SK-N-SH (cell line): Measurements from ENCODE around the gene RASGEF1C. TPM values are rescaled to one million over a fixed set of nuclear protein-coding genes. Genes with fewer than 3 reads are reported as not detected.

Source experiments
- CTCF ChIA-PET: fragments of 300-600, 350-600 bp; formaldehyde crosslinking; extraction: SDS; loops from one replicate; lab custom pipeline; 2021; lab: Yijun Ruan, JAX
- POLR2A ChIA-PET: fragments of 350-600 bp; sonication (Branson Sonifier 250); formaldehyde crosslinking; extraction: SDS; loops from one replicate; lab custom pipeline; 2020; ENCODE audit warnings: antibody characterized with exemption, inconsistent platforms; lab: Yijun Ruan, JAX
- DNase-seq: peaks from one replicate; pipeline ENCODE4 v3.0.0; 2012
- H2AFZ ChIP-seq: fragments of 200-600 bp; sonication (generic); 2 replicates; pipeline ENCODE4 v1.8.1; 2016; ENCODE audit warnings: antibody characterized with exemption, mild to moderate bottlenecking, low read depth
- H3F3A ChIP-seq: fragments of 200-600 bp; sonication (generic); replicated peaks from 2 replicates; pipeline ENCODE3; 2016; ENCODE audit warnings: antibody characterized with exemption, mild to moderate bottlenecking; ENCODE audit not compliant: insufficient read depth
- H3K27ac ChIP-seq, 2 experiments: fragments of 200-500 bp in 1 of 2; fragments of 200-600 bp in 1 of 2; sonication (Bioruptor generic) in 1 of 2; sonication (generic), shearing (Covaris generic) in 1 of 2; 2 replicates each; pipeline versions ENCODE4 v1.5.1 to v1.6.1; 2014 to 2016; ENCODE audit warnings: low read depth in 2 of 2, inconsistent platforms in 1 of 2, low read length in 1 of 2, mild to moderate bottlenecking in 1 of 2, mixed read lengths in 1 of 2
- H3K27me3 ChIP-seq: fragments of 200-600 bp; sonication (generic), shearing (Covaris generic); 2 replicates; pipeline ENCODE4 v1.6.1; 2016; ENCODE audit warnings: mixed run types; ENCODE audit not compliant: insufficient read depth
- H3K36me3 ChIP-seq, 2 experiments: fragments of 200-500 bp in 1 of 2; fragments of 200-600 bp in 1 of 2; sonication (Bioruptor generic) in 1 of 2; sonication (generic) in 1 of 2; replicated peaks in 1 of 2; 2 replicates each; pipeline versions ENCODE3 to v1.5.1; 2014 to 2016; ENCODE audit warnings: low read length in 1 of 2, mild to moderate bottlenecking in 1 of 2; ENCODE audit not compliant: insufficient read depth in 2 of 2, control insufficient read depth in 1 of 2
- H3K4me1 ChIP-seq, 2 experiments: fragments of 200-500 bp in 1 of 2; fragments of 200-600 bp in 1 of 2; sonication (Bioruptor generic) in 1 of 2; sonication (generic), shearing (Covaris generic) in 1 of 2; 2 replicates each; pipeline versions ENCODE4 v1.5.1 to v1.6.1; 2014 to 2016; ENCODE audit warnings: low read depth in 1 of 2, low read length in 1 of 2, mixed run types in 1 of 2; ENCODE audit not compliant: insufficient read depth in 2 of 2, control insufficient read depth in 1 of 2
- H3K4me2 ChIP-seq: fragments of 200-600 bp; sonication (generic), shearing (Covaris generic); 2 replicates; pipeline ENCODE4 v1.6.1; 2017; ENCODE audit warnings: mixed run types
- H3K4me3 ChIP-seq, 2 experiments: fragments of 200-500 bp in 1 of 2; fragments of 200-600 bp in 1 of 2; sonication (Bioruptor generic) in 1 of 2; sonication (generic), shearing (Covaris generic) in 1 of 2; 2 replicates each; pipeline versions ENCODE4 v1.5.1 to v1.8.1; 2014 to 2016; ENCODE audit warnings: low read depth in 2 of 2, inconsistent platforms in 1 of 2, low read length in 1 of 2, mild to moderate bottlenecking in 1 of 2, mixed read lengths in 1 of 2, moderate library complexity in 1 of 2
- H3K79me2 ChIP-seq: fragments of 200-600 bp; sonication (generic); 2 replicates; pipeline ENCODE4 v1.8.1; 2017; ENCODE audit warnings: mild to moderate bottlenecking; ENCODE audit not compliant: insufficient read depth
- H3K9ac ChIP-seq: fragments of 200-600 bp; sonication (generic); 2 replicates; pipeline ENCODE4 v1.6.1; 2017; ENCODE audit warnings: mixed run types
- H3K9me2 ChIP-seq: fragments of 200-600 bp; sonication (generic); 2 replicates; pipeline ENCODE4 v1.6.1; 2017; ENCODE audit warnings: mixed run types
- H3K9me3 ChIP-seq: fragments of 200-600 bp; sonication (generic); 2 replicates; pipeline ENCODE4 v1.6.1; 2017; ENCODE audit warnings: mixed run types, mild to moderate bottlenecking, moderate library complexity
- H4K20me1 ChIP-seq: fragments of 200-600 bp; sonication (generic); 2 replicates; pipeline ENCODE4 v1.6.1; 2017; ENCODE audit warnings: mild to moderate bottlenecking, mixed run types; ENCODE audit not compliant: insufficient read depth
- ELF1 ChIP-seq: IDR thresholded peaks from 2 replicates; pipeline ENCODE4 v1.4.0; 2012
- EP300 ChIP-seq, 2 experiments: IDR thresholded peaks; 2 replicates each; pipeline versions ENCODE4 v1.4.0 to v1.6.1; 2012; ENCODE audit warnings: borderline replicate concordance in 1 of 2, low read depth in 1 of 2, low read length in 1 of 2
- JUND ChIP-seq: IDR thresholded peaks from 2 replicates; pipeline ENCODE4 v1.4.0; 2012
- MXI1 ChIP-seq: IDR thresholded peaks from 2 replicates; pipeline ENCODE4 v1.6.1; 2012; ENCODE audit warnings: mild to moderate bottlenecking, low read depth, low read length, improper control_type of control experiment
- SIN3A ChIP-seq: IDR thresholded peaks from 2 replicates; pipeline ENCODE4 v1.6.1; 2012; ENCODE audit warnings: low read depth, mild to moderate bottlenecking, low read length, moderate library complexity, borderline replicate concordance
- TCF12 ChIP-seq: IDR thresholded peaks from 2 replicates; pipeline ENCODE4 v1.4.0; 2012
- TEAD4 ChIP-seq: IDR thresholded peaks from 2 replicates; pipeline ENCODE4 v1.4.0; 2012; ENCODE audit warnings: mild to moderate bottlenecking, borderline replicate concordance; ENCODE audit not compliant: insufficient read depth
- WGBS: methylation state at CpG from one replicate; pipeline ENCODE4 v1.1.6; 2017; ENCODE audit warnings: low lambda C conversion rate; 5-methylcytosine and 5-hydroxymethylcytosine counted together
- polyA plus RNA-seq, 3 experiments: library from polyadenylated mRNA; depleted of rRNA; stranded (reverse); fragments of >200 nt; gene quantifications; 2 replicates each; pipeline ENCODE4 v1.2.3, GENCODE V29; 2012
- TF ChIP-seq, protein P1 (sequence below): fragments of 150-350 bp; IDR thresholded peaks from 2 replicates; pipeline ENCODE4 v1.6.1; 2017; ENCODE audit warnings: antibody characterized with exemption, low read length, low read depth, borderline replicate concordance
- TF ChIP-seq, protein P2 (sequence below): fragments of 150-350 bp; IDR thresholded peaks from 2 replicates; pipeline ENCODE4 v1.6.1; 2016; ENCODE audit warnings: mild to moderate bottlenecking, low read depth, low read length
- TF ChIP-seq, protein P3 (sequence below): IDR thresholded peaks from 2 replicates; pipeline ENCODE4 v1.4.0; 2012; ENCODE audit warnings: low read depth
- TF ChIP-seq, protein P4 (sequence below): fragments of 200-600 bp; sonication (generic); IDR thresholded peaks from 2 replicates; pipeline ENCODE4 v1.6.1; 2017; ENCODE audit warnings: antibody characterized with exemption, mild to moderate bottlenecking, moderate library complexity

Gene RASGEF1C
- polyA plus RNA-seq, 1 of the 3 experiments (the other 2 are of a cell fraction), result not detected

DNA sequence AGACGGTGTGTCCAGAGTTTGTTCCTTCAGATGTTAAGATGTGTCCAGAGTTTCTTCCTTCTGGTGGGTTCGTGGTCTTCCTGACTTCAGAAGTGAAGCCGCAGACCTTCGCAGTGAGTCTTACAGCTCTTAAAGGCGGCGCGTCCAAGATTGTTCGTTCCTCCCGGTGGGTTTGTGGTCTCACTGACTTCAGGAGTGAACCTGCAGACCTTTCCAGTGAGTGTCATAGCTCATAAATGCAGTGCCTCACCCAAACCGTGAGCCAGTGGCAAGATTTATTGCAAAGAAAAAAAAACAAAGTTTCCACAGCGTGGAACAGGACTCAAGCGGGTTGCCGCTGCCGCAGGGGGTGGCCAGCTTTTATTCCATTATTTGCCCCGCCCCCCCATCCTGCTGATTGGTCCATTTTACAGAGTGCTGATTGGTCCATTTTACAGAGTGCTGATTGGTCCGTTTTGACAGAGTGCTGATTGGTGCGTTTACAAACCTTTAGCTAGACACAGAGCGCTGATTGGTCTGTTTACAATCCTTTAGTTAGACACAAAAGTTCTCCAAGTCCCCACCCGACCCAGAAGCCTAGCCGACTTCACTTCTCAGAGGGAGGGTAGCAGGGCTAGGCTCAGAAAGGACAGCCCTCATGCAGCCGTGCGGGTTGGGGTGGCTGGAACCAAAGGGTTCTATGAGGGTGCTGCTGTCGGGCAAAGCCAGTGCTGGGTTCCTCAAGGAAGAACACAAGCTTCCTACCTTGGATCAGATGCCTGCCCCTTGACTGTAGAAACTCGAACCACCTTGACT lies 128.3 kb downstream of the RASGEF1C start:
- WGBS, result 59% methylated on average over 24 of the region's 24 CpGs
- H4K20me1 ChIP-seq, result no peaks in the 10 kb centered on the region
- H3K9me3 ChIP-seq, result no peaks in the 10 kb centered on the region
- no peak overlapping the region for H3K9ac ChIP-seq
- no peaks in the 10 kb centered on the region for H3K27me3 ChIP-seq
- H3K4me2 ChIP-seq, result no peak overlapping the region
- no peak for TF ChIP-seq MXI1
- no peak for TF ChIP-seq ELF1
- TF ChIP-seq, protein P1, sequence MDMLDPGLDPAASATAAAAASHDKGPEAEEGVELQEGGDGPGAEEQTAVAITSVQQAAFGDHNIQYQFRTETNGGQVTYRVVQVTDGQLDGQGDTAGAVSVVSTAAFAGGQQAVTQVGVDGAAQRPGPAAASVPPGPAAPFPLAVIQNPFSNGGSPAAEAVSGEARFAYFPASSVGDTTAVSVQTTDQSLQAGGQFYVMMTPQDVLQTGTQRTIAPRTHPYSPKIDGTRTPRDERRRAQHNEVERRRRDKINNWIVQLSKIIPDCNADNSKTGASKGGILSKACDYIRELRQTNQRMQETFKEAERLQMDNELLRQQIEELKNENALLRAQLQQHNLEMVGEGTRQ, result no peak
- TF ChIP-seq, protein P2, sequence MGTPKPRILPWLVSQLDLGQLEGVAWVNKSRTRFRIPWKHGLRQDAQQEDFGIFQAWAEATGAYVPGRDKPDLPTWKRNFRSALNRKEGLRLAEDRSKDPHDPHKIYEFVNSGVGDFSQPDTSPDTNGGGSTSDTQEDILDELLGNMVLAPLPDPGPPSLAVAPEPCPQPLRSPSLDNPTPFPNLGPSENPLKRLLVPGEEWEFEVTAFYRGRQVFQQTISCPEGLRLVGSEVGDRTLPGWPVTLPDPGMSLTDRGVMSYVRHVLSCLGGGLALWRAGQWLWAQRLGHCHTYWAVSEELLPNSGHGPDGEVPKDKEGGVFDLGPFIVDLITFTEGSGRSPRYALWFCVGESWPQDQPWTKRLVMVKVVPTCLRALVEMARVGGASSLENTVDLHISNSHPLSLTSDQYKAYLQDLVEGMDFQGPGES, result no peak
- no peak overlapping the region for H3K27ac ChIP-seq
- no peaks in the 10 kb centered on the region for H3K79me2 ChIP-seq
- H2AFZ ChIP-seq, result no peak overlapping the region
- no peaks in the 10 kb centered on the region for H3K36me3 ChIP-seq
- CTCF ChIA-PET, result interaction anchor here (1.1 to 3.6 kb wide), 2 partner anchors 10 to 106 kb away, joined by 3 to 22 read pairs; no protein-coding TSS in a partner anchor
- no peak for DNase-seq
- POLR2A ChIA-PET, result no interaction called here
- H3K4me1 ChIP-seq, result peaks cover 0 to 3% of the 10 kb centered on the region in 2 experiments; a peak in 1 of 4 replicates
- H3K9me2 ChIP-seq, result no peaks in the 10 kb centered on the region
- no peak overlapping the region for H3K4me3 ChIP-seq
- no peaks in the 10 kb centered on the region for H3F3A ChIP-seq

DNA sequence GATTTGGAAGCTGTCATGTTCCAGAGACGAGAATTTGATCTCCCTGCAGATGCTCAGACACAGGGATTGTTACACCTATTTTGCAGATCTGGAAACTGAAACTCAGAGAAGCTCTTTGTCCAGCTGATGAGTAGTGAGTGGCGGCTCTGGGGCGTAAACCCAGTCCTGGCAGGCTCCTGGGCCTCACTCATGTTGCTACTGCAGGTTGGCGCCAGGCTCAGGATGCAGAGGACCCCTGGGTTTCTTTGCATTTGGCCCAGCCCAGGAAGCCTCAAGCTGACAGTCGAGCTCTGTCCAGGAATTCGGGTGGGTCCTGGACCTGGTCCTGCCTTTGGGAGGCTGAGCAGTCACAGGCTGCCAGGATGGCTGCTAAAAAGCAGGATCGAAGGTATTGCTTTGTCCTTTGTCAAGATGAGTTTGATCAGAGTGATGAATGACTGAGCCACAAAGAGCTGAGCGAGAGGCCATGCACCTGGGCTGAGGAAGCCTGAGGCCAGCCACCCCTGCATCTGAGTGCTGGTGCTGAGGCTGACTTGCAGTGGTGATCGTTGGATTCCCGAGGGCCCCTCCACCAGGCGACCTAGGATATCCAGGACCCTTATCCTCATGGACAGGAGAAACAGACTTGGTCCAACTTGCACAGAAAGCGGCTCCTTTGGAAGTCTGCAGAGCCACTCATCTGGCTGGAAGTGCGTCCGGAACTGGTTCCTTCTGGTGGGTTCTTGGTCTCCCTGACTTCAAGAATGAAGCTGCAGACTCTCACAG lies 129.1 kb downstream of the RASGEF1C start:
- TF ChIP-seq EP300 (IDR thresholded peaks at IDR 0.05; ENCODE audit: borderline replicate concordance in 1 of 2, low read depth in 1 of 2, low read length in 1 of 2) (no peak), JUND (no peak), TCF12 (no peak), SIN3A (no peak), ELF1 (no peak), TEAD4 (no peak)
- TF ChIP-seq, protein P3, sequence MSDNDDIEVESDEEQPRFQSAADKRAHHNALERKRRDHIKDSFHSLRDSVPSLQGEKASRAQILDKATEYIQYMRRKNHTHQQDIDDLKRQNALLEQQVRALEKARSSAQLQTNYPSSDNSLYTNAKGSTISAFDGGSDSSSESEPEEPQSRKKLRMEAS, result no peak
- TF ChIP-seq, protein P4, sequence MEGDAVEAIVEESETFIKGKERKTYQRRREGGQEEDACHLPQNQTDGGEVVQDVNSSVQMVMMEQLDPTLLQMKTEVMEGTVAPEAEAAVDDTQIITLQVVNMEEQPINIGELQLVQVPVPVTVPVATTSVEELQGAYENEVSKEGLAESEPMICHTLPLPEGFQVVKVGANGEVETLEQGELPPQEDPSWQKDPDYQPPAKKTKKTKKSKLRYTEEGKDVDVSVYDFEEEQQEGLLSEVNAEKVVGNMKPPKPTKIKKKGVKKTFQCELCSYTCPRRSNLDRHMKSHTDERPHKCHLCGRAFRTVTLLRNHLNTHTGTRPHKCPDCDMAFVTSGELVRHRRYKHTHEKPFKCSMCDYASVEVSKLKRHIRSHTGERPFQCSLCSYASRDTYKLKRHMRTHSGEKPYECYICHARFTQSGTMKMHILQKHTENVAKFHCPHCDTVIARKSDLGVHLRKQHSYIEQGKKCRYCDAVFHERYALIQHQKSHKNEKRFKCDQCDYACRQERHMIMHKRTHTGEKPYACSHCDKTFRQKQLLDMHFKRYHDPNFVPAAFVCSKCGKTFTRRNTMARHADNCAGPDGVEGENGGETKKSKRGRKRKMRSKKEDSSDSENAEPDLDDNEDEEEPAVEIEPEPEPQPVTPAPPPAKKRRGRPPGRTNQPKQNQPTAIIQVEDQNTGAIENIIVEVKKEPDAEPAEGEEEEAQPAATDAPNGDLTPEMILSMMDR, result no peak
- no peak overlapping the region for H2AFZ ChIP-seq
- H3K79me2 ChIP-seq, result no peaks in the 10 kb centered on the region
- no peak overlapping the region for H3K4me3 ChIP-seq
- 43% methylated on average over 8 of the region's 14 CpGs for whole genome bisulfite sequencing
- no peaks in the 10 kb centered on the region for H3K27me3 ChIP-seq
- no peaks in the 10 kb centered on the region for H3F3A ChIP-seq
- DNase-seq, result no peak
- H3K9me2 ChIP-seq, result no peaks in the 10 kb centered on the region
- no peak overlapping the region for H3K9ac ChIP-seq
- no peak overlapping the region for H3K27ac ChIP-seq
- ChIA-PET CTCF (interaction anchor here (0.9 to 3.6 kb wide), 3 partner anchors 11 to 105 kb away, joined by 3 to 22 read pairs (median 3); no protein-coding TSS in a partner anchor), POLR2A (no interaction called here)
- no peak overlapping the region for H3K4me2 ChIP-seq
- H4K20me1 ChIP-seq, result no peaks in the 10 kb centered on the region
- no peaks in the 10 kb centered on the region for H3K36me3 ChIP-seq
- no peaks in the 10 kb centered on the region for H3K9me3 ChIP-seq
- no peaks in the 10 kb centered on the region; a peak in 1 of 4 replicates for H3K4me1 ChIP-seq
